ENCODE data around the gene SORCS2.

Gene SORCS2

GRCh38 chr4:7590189-7590588, 397.9 kb downstream of the SORCS2 start:
- no peaks in the 10 kb centered on the region for H4K20me1 ChIP-seq (ENCODE audit: insufficient read depth, low read length)
- H2AFZ ChIP-seq (ENCODE audit: low read depth, low read length) = no peak overlapping the region
- TF ChIP-seq EZH2phosphoT487 (IDR thresholded peaks at IDR 0.05; ENCODE audit: low read depth) (no peak), CTCF (IDR thresholded peaks at IDR 0.05; ENCODE audit: low read depth, low read length) (no peak)
- H3K4me3 ChIP-seq (ENCODE audit: low read length) = no peak overlapping the region
- no peak overlapping the region for H3K9ac ChIP-seq (ENCODE audit: low read length)
- no peak overlapping the region for H3K27ac ChIP-seq (ENCODE audit: low read length)
- H3K79me2 ChIP-seq (ENCODE audit: low read length) = no peaks in the 10 kb centered on the region
- H3K4me1 ChIP-seq (ENCODE audit: low read length) = no peaks in the 10 kb centered on the region
- H3K36me3 ChIP-seq (replicated peaks; ENCODE audit: low read depth, low read length) = no peaks in the 10 kb centered on the region
- no peaks in the 10 kb centered on the region for H3K27me3 ChIP-seq (ENCODE audit: low read depth, low read length)
- no peak overlapping the region for H3K4me2 ChIP-seq (ENCODE audit: low read length)
- no peaks in the 10 kb centered on the region for H3K9me3 ChIP-seq (ENCODE audit: insufficient read depth, low read length)

- Histone ChIP-seq H3K27ac (ENCODE audit: low read length) (no peak overlapping the region), H3K4me1 (ENCODE audit: low read length) (no peaks in the 10 kb centered on the region), H3K36me3 (replicated peaks; ENCODE audit: low read depth, low read length) (no peaks in the 10 kb centered on the region), H3K79me2 (ENCODE audit: low read length) (no peaks in the 10 kb centered on the region), H2AFZ (ENCODE audit: low read depth, low read length) (no peak overlapping the region), H3K9me3 (ENCODE audit: insufficient read depth, low read length) (no peaks in the 10 kb centered on the region), H4K20me1 (ENCODE audit: insufficient read depth, low read length) (no peaks in the 10 kb centered on the region), H3K27me3 (ENCODE audit: low read depth, low read length) (no peaks in the 10 kb centered on the region), H3K4me3 (ENCODE audit: low read length) (no peak overlapping the region), H3K9ac (ENCODE audit: low read length) (no peak overlapping the region), H3K4me2 (ENCODE audit: low read length) (no peak overlapping the region)
- TF ChIP-seq EZH2phosphoT487 (IDR thresholded peaks at IDR 0.05; ENCODE audit: low read depth) (no peak), CTCF (IDR thresholded peaks at IDR 0.05; ENCODE audit: low read depth, low read length) (no peak)
These were observed 398.6 kb downstream of the SORCS2 start for GRCh38 chr4:7590899-7591298.

- Histone ChIP-seq H2AFZ (ENCODE audit: low read depth, low read length) (no peak overlapping the region), H3K4me1 (ENCODE audit: low read length) (no peaks in the 10 kb centered on the region), H3K9me3 (ENCODE audit: insufficient read depth, low read length) (no peaks in the 10 kb centered on the region), H3K79me2 (ENCODE audit: low read length) (no peaks in the 10 kb centered on the region), H4K20me1 (ENCODE audit: insufficient read depth, low read length) (no peaks in the 10 kb centered on the region), H3K36me3 (replicated peaks; ENCODE audit: low read depth, low read length) (no peaks in the 10 kb centered on the region), H3K4me2 (ENCODE audit: low read length) (no peak overlapping the region), H3K27ac (ENCODE audit: low read length) (no peak overlapping the region), H3K27me3 (ENCODE audit: low read depth, low read length) (no peaks in the 10 kb centered on the region), H3K4me3 (ENCODE audit: low read length) (no peak overlapping the region), H3K9ac (ENCODE audit: low read length) (no peak overlapping the region)
- TF ChIP-seq CTCF (IDR thresholded peaks at IDR 0.05; ENCODE audit: low read depth, low read length) (no peak), EZH2phosphoT487 (IDR thresholded peaks at IDR 0.05; ENCODE audit: low read depth) (no peak)
These were observed 399.2 kb downstream of the SORCS2 start for GRCh38 chr4:7591409-7592053.

GRCh38 chr4:7593646-7594412, 401.5 kb downstream of the SORCS2 start:
- H3K4me2 ChIP-seq (ENCODE audit: low read length) = no peak overlapping the region
- no peak overlapping the region for H2AFZ ChIP-seq (ENCODE audit: low read depth, low read length)
- H3K9me3 ChIP-seq (ENCODE audit: insufficient read depth, low read length) = no peaks in the 10 kb centered on the region
- no peaks in the 10 kb centered on the region for H3K4me1 ChIP-seq (ENCODE audit: low read length)
- no peak overlapping the region for H3K27ac ChIP-seq (ENCODE audit: low read length)
- no peaks in the 10 kb centered on the region for H4K20me1 ChIP-seq (ENCODE audit: insufficient read depth, low read length)
- no peaks in the 10 kb centered on the region for H3K27me3 ChIP-seq (ENCODE audit: low read depth, low read length)
- no peaks in the 10 kb centered on the region for H3K79me2 ChIP-seq (ENCODE audit: low read length)
- H3K9ac ChIP-seq (ENCODE audit: low read length) = no peak overlapping the region
- H3K36me3 ChIP-seq (replicated peaks; ENCODE audit: low read depth, low read length) = no peaks in the 10 kb centered on the region
- TF ChIP-seq EZH2phosphoT487 (IDR thresholded peaks at IDR 0.05; ENCODE audit: low read depth) (no peak), CTCF (IDR thresholded peaks at IDR 0.05; ENCODE audit: low read depth, low read length) (no peak)
- H3K4me3 ChIP-seq (ENCODE audit: low read length) = no peak overlapping the region
